IMR-90 (cell line): ENCODE measurements around the gene SPAG9. TPM values are rescaled to one million over a fixed set of nuclear protein-coding genes. Genes with fewer than 3 reads are reported as not detected.

Experiments
- ATAC-seq: fragments of 200-7000 bp; cut with Tn5 transposase; 2 replicates; pipeline ENCODE4 v1.9.1; 2020; ENCODE audit warnings: low read depth, mild to moderate bottlenecking, moderate library complexity
- BruUV-seq: library from RNA; stranded (reverse); fragments of 400-500 nt; replicated peaks from 2 replicates; lab custom pipeline; 2021; lab: Mats Ljungman, UMichigan
- CTCF ChIA-PET: fragments of 300-600 bp; formaldehyde crosslinking; extraction: SDS; loops from one replicate; lab custom pipeline; 2021; ENCODE audit warnings: antibody characterized with exemption; lab: Yijun Ruan, JAX
- POLR2A ChIA-PET: fragments of 300-600 bp; sonication (Branson Sonifier 250); formaldehyde crosslinking; loops from one replicate; lab custom pipeline; 2022; ENCODE audit warnings: antibody characterized with exemption; ENCODE audit not compliant: unreplicated experiment; lab: Charles Lee
- DNase-seq: peaks from one replicate; pipeline ENCODE4 v3.0.0; 2013
- H2AFZ ChIP-seq: replicated peaks from 2 replicates; pipeline ENCODE3; 2013; ENCODE audit warnings: low read length, mild to moderate bottlenecking; ENCODE audit not compliant: poor library complexity
- H2AK5ac ChIP-seq: 2 replicates; pipeline ENCODE4 v1.6.1; 2013; ENCODE audit warnings: low read depth, low read length, inconsistent platforms
- H2AK9ac ChIP-seq: replicated peaks from 2 replicates; pipeline ENCODE3; 2013; ENCODE audit warnings: mild to moderate bottlenecking, low read depth, low read length, moderate library complexity; ENCODE audit not compliant: poor library complexity
- H2BK120ac ChIP-seq: 2 replicates; pipeline ENCODE4 v1.6.1; 2013; ENCODE audit warnings: low read depth, low read length, inconsistent platforms
- H2BK15ac ChIP-seq: 3 replicates; pipeline ENCODE4 v1.6.1; 2013; ENCODE audit warnings: low read depth, low read length, inconsistent platforms
- H2BK20ac ChIP-seq: 2 replicates; pipeline ENCODE4 v1.6.1; 2013; ENCODE audit warnings: low read depth, mild to moderate bottlenecking, inconsistent platforms, low read length, moderate library complexity
- H2BK5ac ChIP-seq: 2 replicates; pipeline ENCODE4 v1.6.1; 2013; ENCODE audit warnings: mild to moderate bottlenecking, low read depth, low read length, inconsistent platforms; ENCODE audit not compliant: poor library complexity, severe bottlenecking
- H3K14ac ChIP-seq: replicated peaks from 2 replicates; pipeline ENCODE4 v1.6.1; 2013; ENCODE audit warnings: low read depth, low read length, inconsistent platforms
- H3K18ac ChIP-seq: 2 replicates; pipeline ENCODE4 v1.6.1; 2013; ENCODE audit warnings: low read depth, low read length, control low read depth
- H3K23ac ChIP-seq: 2 replicates; pipeline ENCODE4 v1.6.1; 2013; ENCODE audit warnings: low read depth, low read length, inconsistent platforms
- H3K27ac ChIP-seq: 2 replicates; pipeline ENCODE4 v1.5.1; 2013; ENCODE audit warnings: mild to moderate bottlenecking, control low read depth, low read length; ENCODE audit not compliant: insufficient read depth
- H3K27me3 ChIP-seq: 2 replicates; pipeline ENCODE4 v1.6.1; 2013; ENCODE audit warnings: low read length; ENCODE audit not compliant: control insufficient read depth, insufficient read depth
- H3K36me3 ChIP-seq: 2 replicates; pipeline ENCODE4 v1.6.1; 2013; ENCODE audit warnings: low read length, mixed read lengths; ENCODE audit not compliant: control insufficient read depth, insufficient read depth
- H3K4ac ChIP-seq: 2 replicates; pipeline ENCODE4 v1.6.1; 2013; ENCODE audit warnings: low read depth, low read length, inconsistent platforms
- H3K4me1 ChIP-seq: 2 replicates; pipeline ENCODE4 v1.6.1; 2013; ENCODE audit warnings: low read length, mixed read lengths; ENCODE audit not compliant: control insufficient read depth, insufficient read depth
- H3K4me2 ChIP-seq: 2 replicates; pipeline ENCODE4 v1.6.1; 2013; ENCODE audit warnings: low read depth, mild to moderate bottlenecking, control low read depth, low read length, moderate library complexity
- H3K4me3 ChIP-seq: 2 replicates; pipeline ENCODE4 v1.5.1; 2013; ENCODE audit warnings: low read depth, mild to moderate bottlenecking, control low read depth, low read length, moderate library complexity; ENCODE audit not compliant: insufficient read depth
- H3K56ac ChIP-seq: 2 replicates; pipeline ENCODE4 v1.6.1; 2013; ENCODE audit warnings: low read length, inconsistent platforms; ENCODE audit not compliant: insufficient read depth; ENCODE audit errors: extremely low read depth
- H3K79me1 ChIP-seq, 2 experiments: 2 replicates each; pipeline ENCODE4 v1.6.1; 2013; ENCODE audit warnings: low read length in 2 of 2, inconsistent platforms in 1 of 2, low read depth in 1 of 2
- H3K9ac ChIP-seq: 2 replicates; pipeline ENCODE4 v1.6.1; 2013; ENCODE audit warnings: low read depth, low read length, control low read depth
- H3K9me1 ChIP-seq: 2 replicates; pipeline ENCODE4 v1.6.1; 2013; ENCODE audit warnings: low read length, inconsistent platforms; ENCODE audit not compliant: insufficient read depth
- H3K9me3 ChIP-seq: 2 replicates; pipeline ENCODE4 v1.6.1; 2013; ENCODE audit warnings: low read length; ENCODE audit not compliant: control insufficient read depth, insufficient read depth
- H4K20me1 ChIP-seq: 2 replicates; pipeline ENCODE4 v1.6.1; 2013; ENCODE audit warnings: low read length, inconsistent platforms; ENCODE audit not compliant: insufficient read depth
- H4K5ac ChIP-seq: 2 replicates; pipeline ENCODE4 v1.6.1; 2013; ENCODE audit warnings: mild to moderate bottlenecking, low read depth, low read length, control low read depth
- H4K8ac ChIP-seq, 2 experiments: 2 replicates each; pipeline ENCODE4 v1.6.1; 2013; ENCODE audit warnings: low read depth in 2 of 2, low read length in 2 of 2, control low read depth in 1 of 2, inconsistent platforms in 1 of 2
- H4K91ac ChIP-seq: 2 replicates; pipeline ENCODE4 v1.6.1; 2013; ENCODE audit warnings: low read depth, low read length, inconsistent platforms; ENCODE audit not compliant: insufficient read depth
- BHLHE40 ChIP-seq: fragments of 150-350 bp; IDR thresholded peaks from 2 replicates; pipeline ENCODE4 v1.6.1; 2016; ENCODE audit warnings: mild to moderate bottlenecking, low read depth, low read length
- CEBPB ChIP-seq: IDR thresholded peaks from 2 replicates; pipeline ENCODE4 v1.6.1; 2012; ENCODE audit warnings: low read depth, low read length, improper control_type of control experiment
- CHD1 ChIP-seq: IDR thresholded peaks from 2 replicates; pipeline ENCODE4 v1.6.1; 2012; ENCODE audit warnings: low read depth, low read length, improper control_type of control experiment
- FOS ChIP-seq: fragments of 150-350 bp; IDR thresholded peaks from 2 replicates; pipeline ENCODE4 v1.6.1; 2016; ENCODE audit warnings: low read depth, low read length
- MAFK ChIP-seq: IDR thresholded peaks from 2 replicates; pipeline ENCODE4 v1.6.1; 2012; ENCODE audit warnings: low read depth, low read length, improper control_type of control experiment
- MAZ ChIP-seq: IDR thresholded peaks from 2 replicates; pipeline ENCODE4 v1.6.1; 2012; ENCODE audit warnings: low read depth, mild to moderate bottlenecking, low read length, improper control_type of control experiment, moderate library complexity, borderline replicate concordance
- MXI1 ChIP-seq: IDR thresholded peaks from 2 replicates; pipeline ENCODE4 v1.6.1; 2012; ENCODE audit warnings: low read depth, mild to moderate bottlenecking, low read length, moderate library complexity, borderline replicate concordance
- NFE2L2 ChIP-seq: fragments of 150-350 bp; IDR thresholded peaks from 2 replicates; pipeline ENCODE4 v1.6.1; 2016; ENCODE audit warnings: low read depth, mild to moderate bottlenecking, low read length
- RCOR1 ChIP-seq: IDR thresholded peaks from 2 replicates; pipeline ENCODE4 v1.6.1; 2012; ENCODE audit warnings: mild to moderate bottlenecking, low read length, improper control_type of control experiment; ENCODE audit not compliant: insufficient replicate concordance
- RFX5 ChIP-seq: IDR thresholded peaks from 2 replicates; pipeline ENCODE4 v1.8.0; 2012; ENCODE audit warnings: low read depth, mild to moderate bottlenecking, low read length, moderate library complexity
- USF2 ChIP-seq: fragments of 150-350 bp; IDR thresholded peaks from 2 replicates; pipeline ENCODE4 v1.6.1; 2017; ENCODE audit warnings: mild to moderate bottlenecking, antibody characterized with exemption, low read length, low read depth
- WGBS, 2 experiments: methylation state at CpG; one replicate each; pipeline versions ENCODE4 v1.1.5 to v1.1.7; 2013; ENCODE audit warnings: missing lambda C conversion rate in 2 of 2; ENCODE audit not compliant: insufficient read length in 1 of 2; ENCODE audit errors: extremely low coverage in 2 of 2; 5-methylcytosine and 5-hydroxymethylcytosine counted together
- dilution Hi-C: fragments of 300-500 bp; cut with HindIII; formaldehyde crosslinking; loops from one replicate; pipeline ENCODE4 v1.14.3; 2018; ENCODE audit warnings: low sequenced_read_pairs; ENCODE audit not compliant: unreplicated experiment
- in situ Hi-C: fragments of 300-500 bp; cut with MboI; formaldehyde crosslinking; loops from 3 replicates; pipeline ENCODE4 v1.14.3; 2019; ENCODE audit warnings: low sequenced_read_pairs, inconsistent platforms, mixed read lengths
- intact Hi-C: fragments of 100-400 bp; cut with micrococcal nuclease; formaldehyde crosslinking; loops from 2 replicates; pipeline ENCODE4 v1.10.0; 2022
- polyA plus RNA-seq, 3 experiments: library from polyadenylated mRNA; depleted of rRNA; stranded (reverse); fragments of >200 nt; gene quantifications; 2 replicates each; pipeline ENCODE4 v1.2.3, GENCODE V29; 2012; ENCODE audit warnings: low replicate concordance in 1 of 3
- total RNA-seq: library from RNA; depleted of rRNA; stranded (reverse); fragments of >200 nt; gene quantifications from 2 replicates; pipeline ENCODE4 v1.2.3, GENCODE V29; 2012
- TF ChIP-seq, protein P1 (sequence below): fragments of 150-350 bp; IDR thresholded peaks from 2 replicates; pipeline ENCODE4 v1.6.1; 2016; ENCODE audit warnings: low read depth, mild to moderate bottlenecking, low read length, moderate library complexity, borderline replicate concordance

SPAG9 gene
- total and polyA plus RNA-seq, 2 of the 4 experiments (the other 2 are of a cell fraction) = 26.7 to 75.5 TPM

GRCh38 chr17:50939542-50939794 lies 181.2 kb downstream of the SPAG9 start:
- H2BK20ac ChIP-seq = no peak overlapping the region
- no TSS peak for BruUV-seq
- intact Hi-C loops (no loop called here), dilution Hi-C loops (no loop called here), in situ Hi-C loops (no loop called here)
- no peaks in the 10 kb centered on the region for H4K20me1 ChIP-seq
- no peaks in the 10 kb centered on the region for H3K79me1 ChIP-seq
- no peak overlapping the region for H3K14ac ChIP-seq
- no peak for ATAC-seq
- TF ChIP-seq RFX5 (no peak), MAFK (no peak), RCOR1 (no peak), USF2 (no peak), MAZ (no peak), NFE2L2 (no peak), MXI1 (no peak), CEBPB (no peak), CHD1 (no peak), FOS (no peak), BHLHE40 (no peak)
- TF ChIP-seq, protein P1, sequence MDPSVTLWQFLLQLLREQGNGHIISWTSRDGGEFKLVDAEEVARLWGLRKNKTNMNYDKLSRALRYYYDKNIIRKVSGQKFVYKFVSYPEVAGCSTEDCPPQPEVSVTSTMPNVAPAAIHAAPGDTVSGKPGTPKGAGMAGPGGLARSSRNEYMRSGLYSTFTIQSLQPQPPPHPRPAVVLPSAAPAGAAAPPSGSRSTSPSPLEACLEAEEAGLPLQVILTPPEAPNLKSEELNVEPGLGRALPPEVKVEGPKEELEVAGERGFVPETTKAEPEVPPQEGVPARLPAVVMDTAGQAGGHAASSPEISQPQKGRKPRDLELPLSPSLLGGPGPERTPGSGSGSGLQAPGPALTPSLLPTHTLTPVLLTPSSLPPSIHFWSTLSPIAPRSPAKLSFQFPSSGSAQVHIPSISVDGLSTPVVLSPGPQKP = no peak
- H4K8ac ChIP-seq = no peak overlapping the region
- no peak overlapping the region for H3K9ac ChIP-seq
- DNase-seq = no peak
- H3K4me2 ChIP-seq = no peak overlapping the region
- H2BK5ac ChIP-seq = no peak overlapping the region
- H3K18ac ChIP-seq = no peak overlapping the region
- peaks cover 4% of the 10 kb centered on the region for H3K4me1 ChIP-seq
- no peak overlapping the region for H3K23ac ChIP-seq
- POLR2A ChIA-PET = no interaction called here
- no peak overlapping the region for H2AK9ac ChIP-seq
- no peak overlapping the region for H4K91ac ChIP-seq
- H2BK120ac ChIP-seq = no peak overlapping the region
- no peak overlapping the region for H2AFZ ChIP-seq
- CTCF ChIA-PET = no interaction called here
- no peak overlapping the region for H4K5ac ChIP-seq
- H2AK5ac ChIP-seq = no peak overlapping the region
- no peak overlapping the region for H3K56ac ChIP-seq
- H3K4ac ChIP-seq = no peak overlapping the region
- H3K4me3 ChIP-seq = no peak overlapping the region
- peaks cover 2% of the 10 kb centered on the region for H3K9me1 ChIP-seq
- H3K27me3 ChIP-seq = no peaks in the 10 kb centered on the region
- H2BK15ac ChIP-seq = no peak overlapping the region
- no peaks in the 10 kb centered on the region for H3K36me3 ChIP-seq
- no peaks in the 10 kb centered on the region for H3K9me3 ChIP-seq
- no CpG with 5 or more reads among the region's 4 CpGs for WGBS, 2 experiments
- H3K27ac ChIP-seq = no peak overlapping the region
